GM23338 (cell line): ENCODE measurements around the gene PSMB11. TPM values are rescaled to one million over a fixed set of nuclear protein-coding genes. Genes with fewer than 3 reads are reported as not detected.

Experiments
- ATAC-seq: fragments of 200-7000 bp; cut with Tn5 transposase; 3 replicates; pipeline ENCODE4 v1.9.1; 2020
- DNase-seq: peaks from one replicate; pipeline ENCODE4 v3.0.0-alpha.2; 2015; ENCODE audit warnings: low spot score
- H2AFZ ChIP-seq: fragments of 200-600 bp; sonication (generic); 2 replicates; pipeline ENCODE4 v1.8.0; 2016; ENCODE audit warnings: antibody characterized with exemption, mild to moderate bottlenecking, moderate library complexity
- H3F3A ChIP-seq: fragments of 200-600 bp; sonication (generic); replicated peaks from 2 replicates; pipeline ENCODE4 v1.8.0; 2017; ENCODE audit warnings: antibody characterized with exemption, mixed run types, low read depth
- H3K27ac ChIP-seq: fragments of 200-600 bp; sonication (generic); 2 replicates; pipeline ENCODE4 v1.6.1; 2016; ENCODE audit warnings: low read depth
- H3K27me3 ChIP-seq: fragments of 200-600 bp; sonication (generic); 2 replicates; pipeline ENCODE4 v1.8.0; 2016; ENCODE audit warnings: mild to moderate bottlenecking, mixed run types, moderate library complexity; ENCODE audit not compliant: insufficient read depth
- H3K36me3 ChIP-seq: fragments of 200-600 bp; sonication (generic); 2 replicates; pipeline ENCODE4 v1.8.0; 2016; ENCODE audit warnings: mild to moderate bottlenecking; ENCODE audit not compliant: insufficient read depth
- H3K4me1 ChIP-seq: fragments of 200-600 bp; sonication (generic); 2 replicates; pipeline ENCODE4 v1.8.0; 2016; ENCODE audit warnings: mild to moderate bottlenecking, moderate library complexity; ENCODE audit not compliant: insufficient read depth
- H3K4me2 ChIP-seq: fragments of 200-600 bp; sonication (generic); 2 replicates; pipeline ENCODE4 v1.7.1; 2017; ENCODE audit warnings: mixed run types
- H3K4me3 ChIP-seq: fragments of 200-600 bp; sonication (generic); 2 replicates; pipeline ENCODE4 v1.6.1; 2016; ENCODE audit warnings: mixed run types
- H3K79me2 ChIP-seq: fragments of 200-600 bp; sonication (generic); replicated peaks from 2 replicates; pipeline ENCODE4 v1.8.0; 2017; ENCODE audit warnings: mild to moderate bottlenecking; ENCODE audit not compliant: insufficient read depth
- H3K9me2 ChIP-seq: fragments of 200-600 bp; sonication (generic); 2 replicates; pipeline ENCODE4 v1.8.0; 2017; ENCODE audit not compliant: insufficient read depth
- H4K20me1 ChIP-seq: fragments of 200-600 bp; sonication (generic); replicated peaks from 2 replicates; pipeline ENCODE4 v1.8.0; 2017; ENCODE audit warnings: mild to moderate bottlenecking; ENCODE audit not compliant: insufficient read depth
- H3K27ac Mint-ChIP-seq: 2 replicates; pipeline ENCODE4 v1.8.0; 2020; ENCODE audit warnings: inconsistent platforms, mild to moderate bottlenecking, moderate library complexity, mixed read lengths
- H3K27me3 Mint-ChIP-seq: 3 replicates; pipeline ENCODE4 v1.8.0; 2022; ENCODE audit warnings: low read depth, mild to moderate bottlenecking, moderate library complexity, mixed read lengths, inconsistent platforms; ENCODE audit not compliant: insufficient read depth, poor library complexity
- H3K36me3 Mint-ChIP-seq: 3 replicates; pipeline ENCODE4 v1.8.0; 2021; ENCODE audit warnings: low read depth, mild to moderate bottlenecking, inconsistent platforms, moderate library complexity, mixed read lengths
- H3K4me1 Mint-ChIP-seq: 3 replicates; pipeline ENCODE4 v1.8.0; 2020; ENCODE audit warnings: mild to moderate bottlenecking, inconsistent platforms, mixed read lengths
- H3K4me3 Mint-ChIP-seq: 3 replicates; pipeline ENCODE4 v1.8.0; 2021; ENCODE audit warnings: moderate library complexity, mild to moderate bottlenecking, inconsistent platforms, mixed read lengths
- H3K9me3 Mint-ChIP-seq: 3 replicates; pipeline ENCODE4 v1.8.0; 2020; ENCODE audit warnings: moderate library complexity, mild to moderate bottlenecking, inconsistent platforms, mixed read lengths
- CREB1 ChIP-seq: fragments of 250-450 bp; sonication (Bioruptor Pico); IDR thresholded peaks from 2 replicates; pipeline ENCODE4 v1.5.0; 2020; ENCODE audit warnings: low read depth, mild to moderate bottlenecking, moderate library complexity
- CTCF ChIP-seq, 2 experiments: fragments of 200-600 bp in 1 of 2; sonication (generic) in 1 of 2; conservative IDR thresholded peaks; 2 replicates each; pipeline versions ENCODE4 v1.5.1 to v1.6.1; 2016 to 2017; ENCODE audit warnings: antibody characterized with exemption in 2 of 2, low read depth in 2 of 2, mild to moderate bottlenecking in 2 of 2, moderate library complexity in 1 of 2
- ETS1 ChIP-seq: IDR thresholded peaks from 2 replicates; pipeline ENCODE4 v1.6.1; 2016; ENCODE audit warnings: antibody characterized with exemption
- EZH2 ChIP-seq: fragments of 200-600 bp; sonication (generic); IDR thresholded peaks from one replicate; pipeline ENCODE4 v1.8.0; 2017; ENCODE audit warnings: antibody characterized with exemption, mild to moderate bottlenecking, low read depth; ENCODE audit not compliant: unreplicated experiment
- JUNB ChIP-seq: IDR thresholded peaks from one replicate; pipeline ENCODE4 v1.6.1; 2016; ENCODE audit warnings: antibody characterized with exemption; ENCODE audit not compliant: unreplicated experiment
- POLR2AphosphoS5 ChIP-seq: IDR thresholded peaks from 2 replicates; pipeline ENCODE4 v1.6.1; 2016; ENCODE audit warnings: antibody characterized with exemption, low read depth
- REST ChIP-seq: IDR thresholded peaks from one replicate; pipeline ENCODE4 v1.6.1; 2018; ENCODE audit warnings: antibody characterized with exemption; ENCODE audit not compliant: unreplicated experiment
- STAT1 ChIP-seq: IDR thresholded peaks from one replicate; pipeline ENCODE4 v1.6.1; 2016; ENCODE audit warnings: antibody characterized with exemption; ENCODE audit not compliant: unreplicated experiment
- ZNF114 ChIP-seq: fragments of 250-450 bp; sonication (Bioruptor Pico); IDR thresholded peaks from 2 replicates; pipeline ENCODE4 v1.5.0; 2020; ENCODE audit warnings: mild to moderate bottlenecking, moderate library complexity
- ZNF331 ChIP-seq: fragments of 250-450 bp; sonication (Bioruptor Pico); IDR thresholded peaks from 2 replicates; pipeline ENCODE4 v1.5.0; 2020; ENCODE audit warnings: low read depth, mild to moderate bottlenecking, moderate library complexity
- ZNF462 ChIP-seq: fragments of 250-450 bp; sonication (Bioruptor Pico); IDR thresholded peaks from 2 replicates; pipeline ENCODE4 v1.5.0; 2020; ENCODE audit warnings: mild to moderate bottlenecking, moderate library complexity
- polyA plus RNA-seq: library from polyadenylated mRNA; unstranded; fragments of >200 nt; fragmentation: Nextera tagmentation; extraction: Ambion mirVana; gene quantifications from 2 replicates; pipeline ENCODE4 v1.2.1, GENCODE V29; 2016
- total RNA-seq: library from RNA; depleted of rRNA; stranded (reverse); fragments of >200 nt; shearing (Covaris generic); gene quantifications from 2 replicates; pipeline ENCODE4 v1.2.3, GENCODE V29; 2014

The PSMB11 gene
- total and polyA plus RNA-seq, 2 experiments from 2014 or later: 0.07 TPM; not detected in 1

DNA sequence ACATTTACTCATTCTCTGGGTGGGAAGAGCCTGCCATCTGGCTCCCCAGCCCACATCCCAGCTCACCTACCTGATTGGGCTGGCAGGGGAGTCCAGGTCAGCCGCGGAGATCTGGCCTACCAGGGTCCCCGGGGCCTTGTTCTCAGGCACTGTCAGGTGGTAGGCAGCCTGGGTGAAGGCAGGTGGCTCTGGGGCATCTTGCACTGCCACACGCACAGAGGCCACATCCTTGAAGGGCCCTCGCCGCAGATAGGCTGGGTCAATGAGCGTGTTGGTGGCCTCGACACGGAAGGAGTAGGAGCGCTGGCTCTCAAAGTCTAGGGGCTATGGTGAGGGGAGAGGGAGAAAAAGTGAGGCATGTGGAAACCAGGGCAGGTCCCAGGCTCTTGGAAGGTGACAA, 11.4 kb downstream of the PSMB11 start:
- H3F3A ChIP-seq: peaks cover 3% of the 10 kb centered on the region; the same call in 1 of the 2 replicates
- no peak overlapping the region for H2AFZ ChIP-seq
- H3K4me1 Mint-ChIP-seq: peaks cover 15% of the 10 kb centered on the region
- ATAC-seq (no peak), DNase-seq (no peak)
- no peak for TF ChIP-seq CTCF (conservative IDR thresholded peaks at IDR 0.05; ENCODE audit: low read depth in 2 of 2)
- no peak for TF ChIP-seq ETS1
- TF ChIP-seq ZNF462 (CRISPR knock-in tag): no peak
- TF ChIP-seq JUNB: no peak
- no peak for TF ChIP-seq CREB1 (CRISPR knock-in tag)
- no peak for TF ChIP-seq POLR2AphosphoS5
- TF ChIP-seq ZNF331: no peak
- TF ChIP-seq STAT1: no peak
- no peak for TF ChIP-seq ZNF114 (CRISPR knock-in tag)
- TF ChIP-seq REST: no peak
- no peak for TF ChIP-seq EZH2
- H3K27ac Mint-ChIP-seq: no peak overlapping the region
- H3K9me2 ChIP-seq: no peaks in the 10 kb centered on the region
- H3K36me3 ChIP-seq: no peaks in the 10 kb centered on the region
- no peak overlapping the region for H3K4me3 Mint-ChIP-seq
- H3K27me3 ChIP-seq: peaks cover 4% of the 10 kb centered on the region; the same call in 1 of the 2 replicates
- peaks cover 10% of the 10 kb centered on the region for H3K27me3 Mint-ChIP-seq
- H3K36me3 Mint-ChIP-seq: peaks cover 23% of the 10 kb centered on the region
- H3K4me3 ChIP-seq: no peak overlapping the region
- no peaks in the 10 kb centered on the region; the same call in 1 of the 2 replicates for H4K20me1 ChIP-seq
- no peaks in the 10 kb centered on the region for H3K9me3 Mint-ChIP-seq
- H3K27ac ChIP-seq: no peak overlapping the region
- H3K4me1 ChIP-seq: peaks cover 14% of the 10 kb centered on the region; the same call in 1 of the 2 replicates
- no peak overlapping the region for H3K4me2 ChIP-seq
- H3K79me2 ChIP-seq: no peaks in the 10 kb centered on the region
